ENCODE measurements around the gene CAPS2. TPM values are rescaled to one million over a fixed set of nuclear protein-coding genes. Genes with fewer than 3 reads are reported as not detected.
A peak's percentile ranks its signal among the peaks of the same experiment; 100 is the strongest.

The CAPS2 gene
- polyA plus RNA-seq, 4 donors, result 0.27 to 3.1 (median 1.5) TPM

GRCh38 chr12:75294336-75294735, 35.8 kb downstream of the CAPS2 start:
- Histone ChIP-seq H3K27me3 (ENCODE audit: control insufficient read depth in 3 of 3, insufficient read depth in 3 of 3, low read length in 3 of 3) (no peaks in the 10 kb centered on the region), H3K9me3 (ENCODE audit: control insufficient read depth in 2 of 2, insufficient read depth in 1 of 2, low read depth in 1 of 2, low read length in 1 of 2) (no peaks in the 10 kb centered on the region), H3K4me1 (ENCODE audit: control insufficient read depth in 3 of 3, insufficient read depth in 2 of 3, low read depth in 1 of 3, low read length in 2 of 3) (no peaks in the 10 kb centered on the region), H3K4me3 (ENCODE audit: low read depth in 1 of 3, low read length in 3 of 3) (no peak overlapping the region), H3K36me3 (ENCODE audit: control insufficient read depth in 3 of 3, insufficient read depth in 2 of 3, low read depth in 1 of 3, low read length in 3 of 3) (no peaks in the 10 kb centered on the region), H3K27ac (ENCODE audit: low read depth in 1 of 3, low read length in 2 of 3) (no peak overlapping the region)
- no peak for DNase-seq
- FAIRE-seq, result no peak
- WGBS, 3 donors, result 20 to 24% (median 23%) methylated on average over 3 of the region's 3 CpGs

GRCh38 chr12:75291014-75291413, 39.1 kb downstream of the CAPS2 start:
- Histone ChIP-seq H3K36me3 (ENCODE audit: control insufficient read depth in 3 of 3, insufficient read depth in 2 of 3, low read depth in 1 of 3, low read length in 3 of 3) (no peaks in the 10 kb centered on the region), H3K4me3 (ENCODE audit: low read depth in 1 of 3, low read length in 3 of 3) (no peak overlapping the region), H3K27ac (ENCODE audit: low read depth in 1 of 3, low read length in 2 of 3) (no peak overlapping the region), H3K27me3 (ENCODE audit: control insufficient read depth in 3 of 3, insufficient read depth in 3 of 3, low read length in 3 of 3) (no peaks in the 10 kb centered on the region), H3K9me3 (ENCODE audit: control insufficient read depth in 2 of 2, insufficient read depth in 1 of 2, low read depth in 1 of 2, low read length in 1 of 2) (no peaks in the 10 kb centered on the region), H3K4me1 (ENCODE audit: control insufficient read depth in 3 of 3, insufficient read depth in 2 of 3, low read depth in 1 of 3, low read length in 2 of 3) (no peaks in the 10 kb centered on the region)
- 83 to 97% (median 95%) methylated on average over 1 of the region's 1 CpG for WGBS, 3 donors
- no peak for FAIRE-seq
- no peak for DNase-seq

- DNase-seq, result peak in 1 of 2 donors; percentile 8
- no peak overlapping the region for H3K27ac ChIP-seq (ENCODE audit: low read depth in 1 of 3, low read length in 2 of 3)
- H3K4me1 ChIP-seq (ENCODE audit: control insufficient read depth in 3 of 3, insufficient read depth in 2 of 3, low read depth in 1 of 3, low read length in 2 of 3), result no peaks in the 10 kb centered on the region
- no peaks in the 10 kb centered on the region for H3K9me3 ChIP-seq (ENCODE audit: control insufficient read depth in 2 of 2, insufficient read depth in 1 of 2, low read depth in 1 of 2, low read length in 1 of 2)
- no peak overlapping the region for H3K4me3 ChIP-seq (ENCODE audit: low read depth in 1 of 3, low read length in 3 of 3)
- FAIRE-seq, result peak; percentile 44
- WGBS, 3 donors, result 83 to 98% (median 93%) methylated on average over 1 of the region's 1 CpG
- H3K27me3 ChIP-seq (ENCODE audit: control insufficient read depth in 3 of 3, insufficient read depth in 3 of 3, low read length in 3 of 3), result no peaks in the 10 kb centered on the region
- no peaks in the 10 kb centered on the region for H3K36me3 ChIP-seq (ENCODE audit: control insufficient read depth in 3 of 3, insufficient read depth in 2 of 3, low read depth in 1 of 3, low read length in 3 of 3)
Observed at GRCh38 chr12:75289753-75290152, 40.4 kb downstream of the CAPS2 start.

- DNase-seq (no peak), FAIRE-seq (no peak)
- Histone ChIP-seq H3K4me3 (ENCODE audit: low read depth in 1 of 3, low read length in 3 of 3) (no peak overlapping the region), H3K27me3 (ENCODE audit: control insufficient read depth in 3 of 3, insufficient read depth in 3 of 3, low read length in 3 of 3) (no peaks in the 10 kb centered on the region), H3K9me3 (ENCODE audit: control insufficient read depth in 2 of 2, insufficient read depth in 1 of 2, low read depth in 1 of 2, low read length in 1 of 2) (no peaks in the 10 kb centered on the region), H3K36me3 (ENCODE audit: control insufficient read depth in 3 of 3, insufficient read depth in 2 of 3, low read depth in 1 of 3, low read length in 3 of 3) (no peaks in the 10 kb centered on the region), H3K4me1 (ENCODE audit: control insufficient read depth in 3 of 3, insufficient read depth in 2 of 3, low read depth in 1 of 3, low read length in 2 of 3) (no peaks in the 10 kb centered on the region), H3K27ac (ENCODE audit: low read depth in 1 of 3, low read length in 2 of 3) (no peak overlapping the region)
- 62 to 71% (median 71%) methylated on average over 1 of the region's 1 CpG for whole genome bisulfite sequencing, 3 donors
Observed at GRCh38 chr12:75288860-75289259, 41.3 kb downstream of the CAPS2 start.

- H3K4me3 ChIP-seq (ENCODE audit: low read depth in 1 of 3, low read length in 3 of 3), result no peak overlapping the region
- DNase-seq (no peak), FAIRE-seq (no peak)
- no peaks in the 10 kb centered on the region for H3K36me3 ChIP-seq (ENCODE audit: control insufficient read depth in 3 of 3, insufficient read depth in 2 of 3, low read depth in 1 of 3, low read length in 3 of 3)
- H3K27ac ChIP-seq (ENCODE audit: low read depth in 1 of 3, low read length in 2 of 3), result no peak overlapping the region
- H3K9me3 ChIP-seq (ENCODE audit: control insufficient read depth in 2 of 2, insufficient read depth in 1 of 2, low read depth in 1 of 2, low read length in 1 of 2), result no peaks in the 10 kb centered on the region
- H3K4me1 ChIP-seq (ENCODE audit: control insufficient read depth in 3 of 3, insufficient read depth in 2 of 3, low read depth in 1 of 3, low read length in 2 of 3), result no peaks in the 10 kb centered on the region
- H3K27me3 ChIP-seq (ENCODE audit: control insufficient read depth in 3 of 3, insufficient read depth in 3 of 3, low read length in 3 of 3), result no peaks in the 10 kb centered on the region
- 90 to 92% (median 91%) methylated on average over 2 of the region's 2 CpGs for WGBS, 3 donors
Observed at GRCh38 chr12:75275702-75276101, 54.4 kb downstream of the CAPS2 start.

GRCh38 chr12:75271576-75271975, 58.5 kb downstream of the CAPS2 start:
- no peaks in the 10 kb centered on the region for H3K4me1 ChIP-seq (ENCODE audit: control insufficient read depth in 3 of 3, insufficient read depth in 2 of 3, low read depth in 1 of 3, low read length in 2 of 3)
- FAIRE-seq, result no peak

GRCh38 chr12:75270157-75270556, 60.0 kb downstream of the CAPS2 start:
- H3K36me3 ChIP-seq (ENCODE audit: control insufficient read depth in 3 of 3, insufficient read depth in 2 of 3, low read depth in 1 of 3, low read length in 3 of 3), result no peaks in the 10 kb centered on the region
- 78 to 88% (median 87%) methylated on average over 4 of the region's 4 CpGs for WGBS, 3 donors

More at GRCh38 chr12:75271576-75271975, 58.5 kb downstream of the CAPS2 start:
- Histone ChIP-seq H3K27me3 (ENCODE audit: control insufficient read depth in 3 of 3, insufficient read depth in 3 of 3, low read length in 3 of 3) (no peaks in the 10 kb centered on the region), H3K36me3 (ENCODE audit: control insufficient read depth in 3 of 3, insufficient read depth in 2 of 3, low read depth in 1 of 3, low read length in 3 of 3) (no peaks in the 10 kb centered on the region), H3K9me3 (ENCODE audit: control insufficient read depth in 2 of 2, insufficient read depth in 1 of 2, low read depth in 1 of 2, low read length in 1 of 2) (no peaks in the 10 kb centered on the region), H3K4me3 (ENCODE audit: low read depth in 1 of 3, low read length in 3 of 3) (no peak overlapping the region), H3K27ac (ENCODE audit: low read depth in 1 of 3, low read length in 2 of 3) (no peak overlapping the region)
- WGBS, 3 donors, result 16 to 69% (median 46%) methylated on average over 5 of the region's 5 CpGs
- DNase-seq, result peak; percentile 17 to 50

GRCh38 chr12:75269209-75269608, 60.9 kb downstream of the CAPS2 start:
- H3K4me3 ChIP-seq (ENCODE audit: low read depth in 1 of 3, low read length in 3 of 3), result no peak overlapping the region

More at GRCh38 chr12:75270157-75270556, 60.0 kb downstream of the CAPS2 start:
- FAIRE-seq, result no peak
- no peak overlapping the region for H3K4me3 ChIP-seq (ENCODE audit: low read depth in 1 of 3, low read length in 3 of 3)
- H3K9me3 ChIP-seq (ENCODE audit: control insufficient read depth in 2 of 2, insufficient read depth in 1 of 2, low read depth in 1 of 2, low read length in 1 of 2), result no peaks in the 10 kb centered on the region
- H3K27me3 ChIP-seq (ENCODE audit: control insufficient read depth in 3 of 3, insufficient read depth in 3 of 3, low read length in 3 of 3), result no peaks in the 10 kb centered on the region
- no peaks in the 10 kb centered on the region for H3K4me1 ChIP-seq (ENCODE audit: control insufficient read depth in 3 of 3, insufficient read depth in 2 of 3, low read depth in 1 of 3, low read length in 2 of 3)
- no peak overlapping the region for H3K27ac ChIP-seq (ENCODE audit: low read depth in 1 of 3, low read length in 2 of 3)
- DNase-seq, result no peak

GRCh38 chr12:75260316-75260715, 69.8 kb downstream of the CAPS2 start:
- DNase-seq (peak in 1 of 2 donors; percentile 0), FAIRE-seq (no peak)
- H3K9me3 ChIP-seq (ENCODE audit: control insufficient read depth in 2 of 2, insufficient read depth in 1 of 2, low read depth in 1 of 2, low read length in 1 of 2), result no peaks in the 10 kb centered on the region
- 70 to 86% (median 75%) methylated on average over 2 of the region's 2 CpGs for WGBS, 3 donors
- H3K27ac ChIP-seq (ENCODE audit: low read depth in 1 of 3, low read length in 2 of 3), result no peak overlapping the region
- H3K27me3 ChIP-seq (ENCODE audit: control insufficient read depth in 3 of 3, insufficient read depth in 3 of 3, low read length in 3 of 3), result no peaks in the 10 kb centered on the region
- H3K4me1 ChIP-seq (ENCODE audit: control insufficient read depth in 3 of 3, insufficient read depth in 2 of 3, low read depth in 1 of 3, low read length in 2 of 3), result no peaks in the 10 kb centered on the region
- H3K36me3 ChIP-seq (ENCODE audit: control insufficient read depth in 3 of 3, insufficient read depth in 2 of 3, low read depth in 1 of 3, low read length in 3 of 3), result no peaks in the 10 kb centered on the region
- H3K4me3 ChIP-seq (ENCODE audit: low read depth in 1 of 3, low read length in 3 of 3), result no peak overlapping the region

More at GRCh38 chr12:75269209-75269608, 60.9 kb downstream of the CAPS2 start:
- Histone ChIP-seq H3K27ac (ENCODE audit: low read depth in 1 of 3, low read length in 2 of 3) (no peak overlapping the region), H3K36me3 (ENCODE audit: control insufficient read depth in 3 of 3, insufficient read depth in 2 of 3, low read depth in 1 of 3, low read length in 3 of 3) (no peaks in the 10 kb centered on the region), H3K4me1 (ENCODE audit: control insufficient read depth in 3 of 3, insufficient read depth in 2 of 3, low read depth in 1 of 3, low read length in 2 of 3) (no peaks in the 10 kb centered on the region), H3K27me3 (ENCODE audit: control insufficient read depth in 3 of 3, insufficient read depth in 3 of 3, low read length in 3 of 3) (no peaks in the 10 kb centered on the region), H3K9me3 (ENCODE audit: control insufficient read depth in 2 of 2, insufficient read depth in 1 of 2, low read depth in 1 of 2, low read length in 1 of 2) (no peaks in the 10 kb centered on the region)
- WGBS, 3 donors, result 59 to 65% (median 63%) methylated on average over 2 of the region's 2 CpGs
- DNase-seq (no peak), FAIRE-seq (no peak)
